NCI-H128 (cell line): ENCODE results near the gene TRAPPC12.
"Not testable (repeated sequence)": the region's sequence is repeated elsewhere in the genome, so short reads cannot be mapped to it uniquely, and the experiment has no call there.

ENCODE experiments used
- DNase-seq: peaks from one replicate; lab custom pipeline; 2025; ENCODE audit not compliant: unreplicated experiment; lab: John Stamatoyannopoulos, UW

TRAPPC12 gene

GRCh38 chr2:3430740-3431490, 51.4 kb downstream of the TRAPPC12 start:
- DNase-seq = no peak

GRCh38 chr2:3432067-3432466, 52.6 kb downstream of the TRAPPC12 start:
- DNase-seq = no peak

- no peak for DNase-seq
Observed at GRCh38 chr2:3432693-3433338, 53.3 kb downstream of the TRAPPC12 start.

GRCh38 chr2:3433339-3433699, 53.8 kb downstream of the TRAPPC12 start:
- no peak for DNase-seq

- DNase-seq = no peak
Observed at GRCh38 chr2:3433776-3434400, 54.4 kb downstream of the TRAPPC12 start.

- no peak for DNase-seq
Observed at GRCh38 chr2:3434654-3435053, 55.2 kb downstream of the TRAPPC12 start.

GRCh38 chr2:3435445-3435844, 56.0 kb downstream of the TRAPPC12 start:
- no peak for DNase-seq

- no peak for DNase-seq
Observed at GRCh38 chr2:3440477-3440876, 61.0 kb downstream of the TRAPPC12 start.

GRCh38 chr2:3441465-3441864, 62.0 kb downstream of the TRAPPC12 start:
- no peak for DNase-seq

- no peak for DNase-seq
Observed at GRCh38 chr2:3442185-3442584, 62.7 kb downstream of the TRAPPC12 start.

GRCh38 chr2:3443083-3443482, 63.6 kb downstream of the TRAPPC12 start:
- DNase-seq = no peak

GRCh38 chr2:3443506-3444084, 64.1 kb downstream of the TRAPPC12 start:
- no peak for DNase-seq

GRCh38 chr2:3445891-3446290, 66.4 kb downstream of the TRAPPC12 start:
- DNase-seq = no peak

GRCh38 chr2:3446381-3446780, 66.9 kb downstream of the TRAPPC12 start:
- no peak for DNase-seq

GRCh38 chr2:3447186-3447585, 67.7 kb downstream of the TRAPPC12 start:
- DNase-seq = not testable (repeated sequence)

- no peak for DNase-seq
Observed at GRCh38 chr2:3447789-3448317, 68.4 kb downstream of the TRAPPC12 start.

- DNase-seq = not testable (repeated sequence)
Observed at GRCh38 chr2:3448441-3448911, 69.0 kb downstream of the TRAPPC12 start.

GRCh38 chr2:3449086-3449485, 69.6 kb downstream of the TRAPPC12 start:
- no peak for DNase-seq

- DNase-seq = no peak
Observed at GRCh38 chr2:3449936-3450335, 70.4 kb downstream of the TRAPPC12 start.

GRCh38 chr2:3450385-3451010, 71.0 kb downstream of the TRAPPC12 start:
- no peak for DNase-seq

- no peak for DNase-seq
Observed at GRCh38 chr2:3451169-3451568, 71.7 kb downstream of the TRAPPC12 start.
